ENCODE results near the gene IDH3B. TPM values are rescaled to one million over a fixed set of nuclear protein-coding genes. Genes with fewer than 3 reads are reported as not detected.

IDH3B gene
- total RNA-seq, 2 experiments from 2014 or later, result 109 to 114 TPM

- Mint-ChIP-seq H3K4me1 (ENCODE audit: low read depth) (peaks cover 37% of the 10 kb centered on the region), H3K36me3 (ENCODE audit: low read depth) (peaks cover 74% of the 10 kb centered on the region), H3K27ac (peak overlapping the region; percentile 33), H3K4me3 (peak overlapping the region; percentile 89), H3K9me3 (no peaks in the 10 kb centered on the region), H3K27me3 (no peaks in the 10 kb centered on the region)
- ATAC-seq (no peak), DNase-seq (no peak)
- intact Hi-C loops (cut with micrococcal nuclease), result no loop called here
- ChIA-PET CTCF (interaction anchor here (1.0 to 1.5 kb wide), 3 partner anchors 15 to 135 kb away, joined by 3 to 4 read pairs (median 3); no protein-coding TSS in a partner anchor), POLR2A (interaction anchor here (0.9 to 9.2 kb wide), 5 partner anchors 7 to 1330 kb away, joined by 3 to 156 read pairs (median 5); partner anchors contain the start of genes IDH3B and SNRPB)
- TF ChIP-seq, protein P1, sequence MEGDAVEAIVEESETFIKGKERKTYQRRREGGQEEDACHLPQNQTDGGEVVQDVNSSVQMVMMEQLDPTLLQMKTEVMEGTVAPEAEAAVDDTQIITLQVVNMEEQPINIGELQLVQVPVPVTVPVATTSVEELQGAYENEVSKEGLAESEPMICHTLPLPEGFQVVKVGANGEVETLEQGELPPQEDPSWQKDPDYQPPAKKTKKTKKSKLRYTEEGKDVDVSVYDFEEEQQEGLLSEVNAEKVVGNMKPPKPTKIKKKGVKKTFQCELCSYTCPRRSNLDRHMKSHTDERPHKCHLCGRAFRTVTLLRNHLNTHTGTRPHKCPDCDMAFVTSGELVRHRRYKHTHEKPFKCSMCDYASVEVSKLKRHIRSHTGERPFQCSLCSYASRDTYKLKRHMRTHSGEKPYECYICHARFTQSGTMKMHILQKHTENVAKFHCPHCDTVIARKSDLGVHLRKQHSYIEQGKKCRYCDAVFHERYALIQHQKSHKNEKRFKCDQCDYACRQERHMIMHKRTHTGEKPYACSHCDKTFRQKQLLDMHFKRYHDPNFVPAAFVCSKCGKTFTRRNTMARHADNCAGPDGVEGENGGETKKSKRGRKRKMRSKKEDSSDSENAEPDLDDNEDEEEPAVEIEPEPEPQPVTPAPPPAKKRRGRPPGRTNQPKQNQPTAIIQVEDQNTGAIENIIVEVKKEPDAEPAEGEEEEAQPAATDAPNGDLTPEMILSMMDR (IDR thresholded peaks at IDR 0.05), result no peak
Observed at GRCh38 chr20:2656471-2657117, 7.4 kb downstream of the IDH3B start.

GRCh38 chr20:2655331-2656116 is 8.5 kb downstream of the IDH3B start:
- H3K9me3 Mint-ChIP-seq, result no peaks in the 10 kb centered on the region
- no peaks in the 10 kb centered on the region for H3K27me3 Mint-ChIP-seq
- CTCF ChIA-PET, result interaction anchor here (1.5 kb wide), 1 partner anchor 134 kb away, joined by 4 read pairs; no protein-coding TSS in a partner anchor
- DNase-seq (no peak), ATAC-seq (no peak)
- H3K27ac Mint-ChIP-seq, result peak overlapping the region; percentile 90
- peaks cover 35% of the 10 kb centered on the region for H3K4me1 Mint-ChIP-seq (ENCODE audit: low read depth)
- peak overlapping the region; percentile 89 for H3K4me3 Mint-ChIP-seq
- intact Hi-C loops (cut with micrococcal nuclease), result no loop called here
- POLR2A ChIA-PET, result interaction anchor here (1.0 to 9.2 kb wide), 6 partner anchors 8 to 1328 kb away, joined by 3 to 156 read pairs (median 5); partner anchors contain the start of genes IDH3B, SNRPB and ZNF343
- peaks cover 70% of the 10 kb centered on the region for H3K36me3 Mint-ChIP-seq (ENCODE audit: low read depth)
- TF ChIP-seq, protein P1 (IDR thresholded peaks at IDR 0.05), result no peak

- intact Hi-C loops (cut with micrococcal nuclease), result no loop called here
- no peak for DNase-seq
- H3K27ac Mint-ChIP-seq, result peak overlapping the region; percentile 90
- peaks cover 42% of the 10 kb centered on the region for H3K4me1 Mint-ChIP-seq (ENCODE audit: low read depth)
- no peak for ATAC-seq
- H3K36me3 Mint-ChIP-seq (ENCODE audit: low read depth), result peaks cover 69% of the 10 kb centered on the region
- H3K9me3 Mint-ChIP-seq, result no peaks in the 10 kb centered on the region
- peak overlapping the region; percentile 89 for H3K4me3 Mint-ChIP-seq
- ChIA-PET POLR2A (interaction anchor here (0.7 to 9.2 kb wide), 7 partner anchors 9 to 389 kb away, joined by 3 to 156 read pairs (median 4); partner anchors contain the start of genes IDH3B, SNRPB and ZNF343), CTCF (interaction anchor here (1.5 to 9.3 kb wide), 2 partner anchors 132 to 133 kb away, joined by 4 to 103 read pairs; no protein-coding TSS in a partner anchor)
- TF ChIP-seq, protein P1 (IDR thresholded peaks at IDR 0.05), result no peak
- no peaks in the 10 kb centered on the region for H3K27me3 Mint-ChIP-seq
Observed at GRCh38 chr20:2654831-2655230, 9.2 kb downstream of the IDH3B start.

GRCh38 chr20:2654384-2654822 is 9.6 kb downstream of the IDH3B start:
- intact Hi-C loops (cut with micrococcal nuclease), result no loop called here
- POLR2A ChIA-PET, result interaction anchor here (0.7 to 9.2 kb wide), 8 partner anchors 10 to 390 kb away, joined by 3 to 156 read pairs (median 5); partner anchors contain the start of genes IDH3B, SNRPB and ZNF343
- DNase-seq (no peak), ATAC-seq (no peak)
- CTCF ChIA-PET, result interaction anchor here (9.3 kb wide), 1 partner anchor 132 kb away, joined by 103 read pairs; no protein-coding TSS in a partner anchor
- TF ChIP-seq, protein P1 (IDR thresholded peaks at IDR 0.05), result no peak
- Mint-ChIP-seq H3K9me3 (no peaks in the 10 kb centered on the region), H3K27ac (peak overlapping the region; percentile 90), H3K4me3 (peak overlapping the region; percentile 89), H3K36me3 (ENCODE audit: low read depth) (peaks cover 66% of the 10 kb centered on the region), H3K27me3 (no peaks in the 10 kb centered on the region), H3K4me1 (ENCODE audit: low read depth) (peaks cover 46% of the 10 kb centered on the region)

All from activated CD8-positive, alpha-beta T cell treated with anti-CD3 and anti-CD28 coated beads for 36 hours (primary cell).